Neural cell (in vitro differentiated cells): ENCODE results near the gene S100A13. TPM values are rescaled to one million over a fixed set of nuclear protein-coding genes. Genes with fewer than 3 reads are reported as not detected.

Experiments
- H2AFZ ChIP-seq: fragments of 200-600, 300-800 bp; sonication (generic), shearing (Covaris generic); 2 replicates; pipeline ENCODE4 v1.6.0; 2014; ENCODE audit warnings: low read depth, mild to moderate bottlenecking, antibody characterized with exemption, low read length, moderate library complexity
- H3F3A ChIP-seq: fragments of 200-600 bp; shearing (Covaris generic); 2 replicates; pipeline ENCODE4 v1.6.1; 2016; ENCODE audit warnings: mild to moderate bottlenecking, moderate library complexity, mixed read lengths, antibody characterized with exemption, low read length; ENCODE audit not compliant: insufficient read depth, poor library complexity, severe bottlenecking
- H3K27ac ChIP-seq: fragments of 200-600, 300-800 bp; sonication (generic), shearing (Covaris generic); 2 replicates; pipeline ENCODE4 v1.5.1; 2014; ENCODE audit warnings: mild to moderate bottlenecking, low read length, moderate library complexity
- H3K27me3 ChIP-seq: fragments of 300-800, 200-600 bp; sonication (generic), shearing (Covaris generic); 2 replicates; pipeline ENCODE4 v1.6.0; 2014; ENCODE audit warnings: mild to moderate bottlenecking, low read depth, low read length, moderate library complexity; ENCODE audit not compliant: insufficient read depth
- H3K36me3 ChIP-seq: fragments of 300-800, 200-600 bp; sonication (generic), shearing (Covaris generic); 2 replicates; pipeline ENCODE4 v1.5.1; 2014; ENCODE audit warnings: mild to moderate bottlenecking, antibody characterized with exemption, low read length, moderate library complexity; ENCODE audit not compliant: insufficient read depth
- H3K4me2 ChIP-seq: fragments of 300-800, 200-600 bp; sonication (generic), shearing (Covaris generic); 2 replicates; pipeline ENCODE4 v1.6.0; 2014; ENCODE audit warnings: mild to moderate bottlenecking, low read length
- H3K4me3 ChIP-seq: fragments of 300-800, 200-600 bp; sonication (generic), shearing (Covaris generic); 2 replicates; pipeline ENCODE4 v1.5.1; 2014; ENCODE audit warnings: mild to moderate bottlenecking, low read length, moderate library complexity
- H3K79me2 ChIP-seq: fragments of 200-600 bp; shearing (Covaris generic); replicated peaks from 2 replicates; pipeline ENCODE4 v1.6.0; 2014; ENCODE audit warnings: mild to moderate bottlenecking, low read length, moderate library complexity; ENCODE audit not compliant: insufficient read depth
- H3K9ac ChIP-seq: fragments of 300-800, 200-600 bp; sonication (generic), shearing (Covaris generic); 2 replicates; pipeline ENCODE4 v1.6.1; 2016; ENCODE audit warnings: mild to moderate bottlenecking, low read length, mixed read lengths
- H3K9me2 ChIP-seq: fragments of 200-600 bp; shearing (Covaris generic); 2 replicates; pipeline ENCODE4 v1.6.1; 2016; ENCODE audit warnings: mild to moderate bottlenecking, low read length, mixed read lengths; ENCODE audit not compliant: insufficient read depth
- H3K9me3 ChIP-seq: fragments of 200-600, 300-800 bp; sonication (generic), shearing (Covaris generic); 2 replicates; pipeline ENCODE4 v1.6.1; 2016; ENCODE audit warnings: mild to moderate bottlenecking, mixed run types, low read length, moderate library complexity, mixed read lengths
- H4K20me1 ChIP-seq: fragments of 200-600 bp; shearing (Covaris generic); 2 replicates; pipeline ENCODE4 v1.6.1; 2016; ENCODE audit warnings: mild to moderate bottlenecking, mixed run types; ENCODE audit not compliant: insufficient read depth
- CTCF ChIP-seq: fragments of 450-650 bp; IDR thresholded peaks from 2 replicates; pipeline ENCODE4 v1.5.1; 2014; ENCODE audit warnings: antibody characterized with exemption, mild to moderate bottlenecking, moderate library complexity; ENCODE audit not compliant: poor library complexity, severe bottlenecking
- EP300 ChIP-seq: fragments of 450-650 bp; conservative IDR thresholded peaks from 2 replicates; pipeline ENCODE4 v1.6.1; 2014; ENCODE audit warnings: antibody characterized with exemption, mild to moderate bottlenecking, moderate library complexity; ENCODE audit not compliant: poor library complexity, severe bottlenecking
- EZH2 ChIP-seq: fragments of 200-600, 300-800 bp; shearing (Covaris generic), sonication (generic); IDR thresholded peaks from 2 replicates; pipeline ENCODE4 v1.6.1; 2014; ENCODE audit warnings: antibody characterized with exemption, low read length, borderline replicate concordance, mild to moderate bottlenecking; ENCODE audit not compliant: insufficient read depth, poor library complexity, severe bottlenecking
- MXI1 ChIP-seq: fragments of 450-650 bp; conservative IDR thresholded peaks from 2 replicates; pipeline ENCODE4 v1.6.1; 2014; ENCODE audit warnings: antibody characterized with exemption, mild to moderate bottlenecking; ENCODE audit not compliant: poor library complexity, severe bottlenecking
- POLR2AphosphoS5 ChIP-seq: IDR thresholded peaks from 2 replicates; pipeline ENCODE4 v1.6.1; 2012
- SMC3 ChIP-seq: fragments of 450-650 bp; conservative IDR thresholded peaks from 2 replicates; pipeline ENCODE4 v1.6.1; 2014; ENCODE audit warnings: antibody characterized with exemption, mild to moderate bottlenecking, moderate library complexity; ENCODE audit not compliant: poor library complexity
- TAF1 ChIP-seq: IDR thresholded peaks from 2 replicates; pipeline ENCODE4 v1.6.1; 2012; ENCODE audit warnings: low read depth
- polyA plus RNA-seq: library from polyadenylated mRNA; depleted of rRNA; stranded (reverse); fragments of >200 nt; gene quantifications from 2 replicates; pipeline ENCODE4 v1.2.3, GENCODE V29; 2014

Gene S100A13
- polyA plus RNA-seq, 1 donor from 2014 or later = 2.1 TPM

GRCh38 chr1:153643816-153644215 is 16.5 kb upstream of the S100A13 start:
- Histone ChIP-seq H2AFZ (no peak overlapping the region), H3K4me2 (no peak overlapping the region), H3K27ac (no peak overlapping the region), H3K4me3 (no peak overlapping the region), H4K20me1 (no peaks in the 10 kb centered on the region), H3K36me3 (peaks cover 3% of the 10 kb centered on the region), H3K9me3 (no peaks in the 10 kb centered on the region), H3K27me3 (no peaks in the 10 kb centered on the region), H3F3A (no peaks in the 10 kb centered on the region), H3K9me2 (no peaks in the 10 kb centered on the region), H3K9ac (no peak overlapping the region), H3K79me2 (peaks cover 6% of the 10 kb centered on the region)
- no peak for TF ChIP-seq EP300
- TF ChIP-seq SMC3 = no peak
- no peak for TF ChIP-seq POLR2AphosphoS5
- no peak for TF ChIP-seq CTCF

GRCh38 chr1:153643100-153643499 is 15.8 kb upstream of the S100A13 start:
- no peak for TF ChIP-seq TAF1
- TF ChIP-seq SMC3 = no peak
- no peak for TF ChIP-seq MXI1
- no peak for TF ChIP-seq EZH2
- Histone ChIP-seq H4K20me1 (no peaks in the 10 kb centered on the region), H3K79me2 (peaks cover 6% of the 10 kb centered on the region)

GRCh38 chr1:153642161-153642560 is 14.9 kb upstream of the S100A13 start:
- Histone ChIP-seq H3K27me3 (no peaks in the 10 kb centered on the region), H3K9me2 (no peaks in the 10 kb centered on the region), H3K36me3 (peaks cover 3% of the 10 kb centered on the region), H2AFZ (no peak overlapping the region), H3K79me2 (peaks cover 6% of the 10 kb centered on the region), H3K9ac (no peak overlapping the region), H3K4me3 (no peak overlapping the region), H4K20me1 (no peaks in the 10 kb centered on the region), H3K4me2 (no peak overlapping the region), H3K27ac (no peak overlapping the region), H3K9me3 (no peaks in the 10 kb centered on the region), H3F3A (no peaks in the 10 kb centered on the region)
- TF ChIP-seq SMC3 (no peak), CTCF (no peak), MXI1 (no peak)

More at GRCh38 chr1:153643100-153643499, 15.8 kb upstream of the S100A13 start:
- H3K27ac ChIP-seq = no peak overlapping the region
- no peaks in the 10 kb centered on the region for H3F3A ChIP-seq
- H3K27me3 ChIP-seq = no peaks in the 10 kb centered on the region
- H3K9me2 ChIP-seq = no peaks in the 10 kb centered on the region
- H2AFZ ChIP-seq = no peak overlapping the region
- H3K9me3 ChIP-seq = no peaks in the 10 kb centered on the region
- no peak overlapping the region for H3K4me3 ChIP-seq
- no peak overlapping the region for H3K4me2 ChIP-seq
- peaks cover 3% of the 10 kb centered on the region for H3K36me3 ChIP-seq
- H3K9ac ChIP-seq = no peak overlapping the region
